Kidney epithelial cell (primary cell): ENCODE data around the gene MAD2L2. TPM values are rescaled to one million over a fixed set of nuclear protein-coding genes. Genes with fewer than 3 reads are reported as not detected.

Experiments
- DNase-seq: peaks from one replicate; pipeline ENCODE4 v3.0.0-alpha.2; 2010; ENCODE audit warnings: low read depth
- H3K27me3 ChIP-seq: 2 replicates; pipeline ENCODE4 v1.6.0; 2011; ENCODE audit warnings: low read length; ENCODE audit not compliant: control insufficient read depth, insufficient read depth
- H3K36me3 ChIP-seq: 2 replicates; pipeline ENCODE4 v1.5.1; 2011; ENCODE audit warnings: low read length; ENCODE audit not compliant: control insufficient read depth, insufficient read depth
- H3K4me3 ChIP-seq: 2 replicates; pipeline ENCODE4 v1.5.1; 2011; ENCODE audit warnings: low read depth, mild to moderate bottlenecking, control low read depth, low read length
- total RNA-seq: library from RNA; depleted of rRNA; stranded (reverse); fragments of >200 nt; gene quantifications from 2 replicates; pipeline ENCODE4 v1.2.3, GENCODE V29; 2015
- TF ChIP-seq, protein P1 (sequence below): IDR thresholded peaks from 2 replicates; pipeline ENCODE4 v1.5.1; 2011; ENCODE audit warnings: mild to moderate bottlenecking, moderate library complexity, low read length, control low read depth, inconsistent platforms; ENCODE audit not compliant: insufficient read depth, poor library complexity, severe bottlenecking

Gene MAD2L2
- total RNA-seq, 1 donor from 2014 or later, result 96.6 TPM

DNA sequence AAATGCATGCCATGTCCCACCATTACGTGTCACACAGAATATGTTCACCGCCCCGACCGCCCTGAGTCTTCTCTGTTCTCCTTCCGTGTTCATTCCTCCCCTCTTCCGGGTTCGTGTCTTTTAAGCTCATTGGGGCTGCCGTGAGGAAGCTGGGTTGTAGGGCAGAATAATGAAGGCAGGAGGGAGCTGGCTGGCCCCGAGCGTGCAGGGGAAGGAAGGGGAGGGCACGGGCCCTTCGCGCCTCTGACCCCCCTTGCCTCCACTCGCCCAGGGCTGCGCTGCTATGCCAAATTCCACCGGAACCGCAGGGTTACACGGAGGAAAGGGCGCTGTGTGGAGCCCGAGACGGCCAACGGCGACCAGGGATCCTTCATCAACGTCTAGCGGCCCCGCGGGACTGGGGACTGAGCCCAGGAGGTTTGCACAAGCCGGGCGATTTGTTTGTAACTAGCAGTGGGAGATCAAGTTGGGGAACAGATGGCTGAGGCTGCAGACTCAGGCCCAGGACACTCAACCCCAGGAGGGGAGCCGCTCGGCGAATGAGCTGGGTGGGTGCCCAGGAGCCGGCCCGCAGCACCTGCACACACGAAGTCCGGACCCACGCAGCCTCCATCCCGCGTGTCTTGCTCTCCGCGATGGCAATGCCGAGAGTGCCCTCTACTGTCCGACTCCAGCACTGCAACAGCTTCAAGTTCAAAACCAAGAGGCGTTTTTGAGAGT lies 38.5 kb upstream of the MAD2L2 start:
- Histone ChIP-seq H3K27me3 (peaks cover 20% of the 10 kb centered on the region), H3K36me3 (no peaks in the 10 kb centered on the region), H3K4me3 (peak overlapping the region; percentile 1)
- TF ChIP-seq, protein P1, sequence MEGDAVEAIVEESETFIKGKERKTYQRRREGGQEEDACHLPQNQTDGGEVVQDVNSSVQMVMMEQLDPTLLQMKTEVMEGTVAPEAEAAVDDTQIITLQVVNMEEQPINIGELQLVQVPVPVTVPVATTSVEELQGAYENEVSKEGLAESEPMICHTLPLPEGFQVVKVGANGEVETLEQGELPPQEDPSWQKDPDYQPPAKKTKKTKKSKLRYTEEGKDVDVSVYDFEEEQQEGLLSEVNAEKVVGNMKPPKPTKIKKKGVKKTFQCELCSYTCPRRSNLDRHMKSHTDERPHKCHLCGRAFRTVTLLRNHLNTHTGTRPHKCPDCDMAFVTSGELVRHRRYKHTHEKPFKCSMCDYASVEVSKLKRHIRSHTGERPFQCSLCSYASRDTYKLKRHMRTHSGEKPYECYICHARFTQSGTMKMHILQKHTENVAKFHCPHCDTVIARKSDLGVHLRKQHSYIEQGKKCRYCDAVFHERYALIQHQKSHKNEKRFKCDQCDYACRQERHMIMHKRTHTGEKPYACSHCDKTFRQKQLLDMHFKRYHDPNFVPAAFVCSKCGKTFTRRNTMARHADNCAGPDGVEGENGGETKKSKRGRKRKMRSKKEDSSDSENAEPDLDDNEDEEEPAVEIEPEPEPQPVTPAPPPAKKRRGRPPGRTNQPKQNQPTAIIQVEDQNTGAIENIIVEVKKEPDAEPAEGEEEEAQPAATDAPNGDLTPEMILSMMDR, result peak; percentile 98
- no peak for DNase-seq

DNA sequence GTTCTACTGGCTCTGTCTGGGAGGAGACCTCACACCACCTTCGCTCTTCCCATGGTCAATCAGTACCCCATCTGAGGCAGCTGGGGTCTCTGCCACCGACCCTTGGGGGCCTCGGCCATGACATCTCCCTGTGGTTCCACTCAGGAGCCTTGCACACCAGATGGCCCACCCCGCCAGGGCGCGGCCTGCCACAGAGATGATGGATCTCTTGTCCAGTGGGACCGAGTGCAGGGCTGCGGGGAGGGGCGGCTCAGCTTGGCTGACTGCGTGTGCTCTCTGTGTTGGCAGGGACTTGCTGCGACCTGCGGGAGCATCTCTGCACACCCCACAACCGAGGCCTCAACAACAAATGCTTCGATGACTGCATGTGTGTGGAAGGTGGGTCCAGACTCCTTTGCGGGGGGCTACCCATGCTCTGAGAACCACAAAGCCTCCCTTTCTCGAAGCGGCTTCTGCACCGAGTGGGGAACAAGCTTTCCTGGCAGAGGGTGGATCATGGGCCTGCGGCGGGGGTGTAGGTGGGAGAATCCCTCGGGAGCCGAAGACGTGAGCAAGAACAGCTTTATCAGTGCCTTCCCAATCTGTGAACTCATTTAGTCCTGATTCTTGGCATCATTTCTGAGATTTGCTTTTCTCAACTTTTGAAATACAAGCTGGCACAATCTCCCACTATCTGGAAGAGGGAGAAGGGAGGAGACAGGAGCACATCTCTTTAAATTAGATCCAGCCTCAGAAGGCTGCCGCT lies 34.1 kb upstream of the MAD2L2 start:
- Histone ChIP-seq H3K4me3 (no peak overlapping the region), H3K27me3 (peaks cover 28% of the 10 kb centered on the region), H3K36me3 (no peaks in the 10 kb centered on the region)
- TF ChIP-seq, protein P1, result no peak
- DNase-seq, result no peak

DNA sequence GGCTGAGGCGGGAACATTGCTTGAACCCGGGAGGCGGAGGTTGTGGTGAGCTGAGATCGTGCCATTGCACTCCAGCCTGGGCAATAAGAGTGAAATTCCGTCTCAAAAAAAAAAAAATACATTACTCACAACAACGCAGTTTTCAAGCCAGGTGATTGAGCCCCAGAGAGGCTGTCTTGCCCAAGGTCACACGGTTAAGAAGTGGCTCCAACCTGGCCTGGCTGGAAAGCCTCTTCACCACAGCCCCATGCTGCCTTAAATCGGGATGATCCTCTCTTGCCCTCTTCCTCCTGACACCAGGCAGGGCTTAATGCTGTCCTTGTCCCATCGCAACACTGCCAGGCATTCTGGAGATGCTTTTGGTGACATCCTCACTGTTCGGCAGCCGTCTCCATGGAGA lies 32.1 kb upstream of the MAD2L2 start:
- no peak overlapping the region for H3K4me3 ChIP-seq
- TF ChIP-seq, protein P1, result no peak
- H3K27me3 ChIP-seq, result peaks cover 27% of the 10 kb centered on the region

DNA sequence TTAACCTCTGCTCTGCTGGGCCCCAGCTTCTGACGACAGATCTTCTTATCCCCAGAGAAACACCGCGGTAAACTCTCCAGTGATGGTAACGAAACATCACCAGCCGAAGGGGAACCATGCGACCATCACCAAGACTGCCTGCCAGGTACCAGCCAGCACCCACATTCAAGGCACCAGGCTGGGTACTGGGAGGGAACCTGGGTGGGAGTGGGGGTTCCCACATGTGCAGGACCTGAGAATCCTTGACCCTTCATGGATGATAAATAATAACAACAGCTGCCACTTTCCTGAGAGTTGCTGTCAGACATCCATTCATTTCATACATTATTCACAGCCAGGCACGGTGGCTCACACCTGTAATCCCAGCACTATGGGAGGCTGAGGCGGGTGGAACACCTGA lies 31.3 kb upstream of the MAD2L2 start:
- peaks cover 36% of the 10 kb centered on the region for H3K27me3 ChIP-seq
- no peak overlapping the region for H3K4me3 ChIP-seq
- TF ChIP-seq, protein P1, result no peak
- no peak for DNase-seq
- no peaks in the 10 kb centered on the region for H3K36me3 ChIP-seq

More for the DNA sequence above, 32.1 kb upstream of the MAD2L2 start:
- no peaks in the 10 kb centered on the region for H3K36me3 ChIP-seq
- DNase-seq, result no peak

DNA sequence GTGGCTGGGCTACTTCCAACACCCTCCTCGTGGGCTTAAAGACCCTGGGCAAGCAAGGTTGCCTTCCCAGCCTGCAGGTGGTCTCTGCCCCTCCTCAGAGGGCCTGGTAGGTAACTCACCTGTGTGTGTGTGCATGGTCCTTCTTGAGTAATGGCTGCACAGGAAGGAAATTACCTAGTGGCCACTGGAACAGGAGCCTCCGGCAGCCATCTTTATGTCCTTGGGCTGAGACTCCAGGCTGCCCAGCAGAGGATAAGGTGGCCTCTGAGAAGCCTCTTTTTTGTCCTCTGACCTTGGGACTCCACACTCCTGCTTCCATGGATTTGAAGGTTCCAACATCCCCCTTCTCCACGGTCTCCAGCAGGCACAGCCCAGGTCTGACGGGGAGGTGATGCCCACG lies 30.5 kb upstream of the MAD2L2 start:
- DNase-seq, result no peak
- H3K27me3 ChIP-seq, result peaks cover 38% of the 10 kb centered on the region
- TF ChIP-seq, protein P1, result no peak
- no peak overlapping the region for H3K4me3 ChIP-seq
- no peaks in the 10 kb centered on the region for H3K36me3 ChIP-seq
